SHP77 (cell line): ENCODE data around the gene PMAIP1.

ENCODE experiments used
- DNase-seq, 2 experiments: peaks; one replicate each; lab custom pipeline; 2025; lab: John Stamatoyannopoulos, UW

Gene PMAIP1

GRCh38 chr18:59912007-59912550 is 12.3 kb downstream of the PMAIP1 start:
- DNase-seq = no peak

GRCh38 chr18:59915606-59916005 is 15.8 kb downstream of the PMAIP1 start:
- DNase-seq = no peak

GRCh38 chr18:59916746-59917145 is 16.9 kb downstream of the PMAIP1 start:
- no peak for DNase-seq

GRCh38 chr18:59917422-59917821 is 17.6 kb downstream of the PMAIP1 start:
- peak in 1 of 2 experiments; percentile 19 for DNase-seq

GRCh38 chr18:59918320-59918755 is 18.5 kb downstream of the PMAIP1 start:
- DNase-seq = peak; percentile 92 to 97

GRCh38 chr18:59918997-59919396 is 19.2 kb downstream of the PMAIP1 start:
- peak; percentile 28 to 59 for DNase-seq

GRCh38 chr18:59921384-59921891 is 21.6 kb downstream of the PMAIP1 start:
- no peak for DNase-seq

GRCh38 chr18:59923539-59924196 is 23.9 kb downstream of the PMAIP1 start:
- DNase-seq = no peak

- no peak for DNase-seq
These were observed 26.3 kb downstream of the PMAIP1 start for GRCh38 chr18:59926131-59926530.

GRCh38 chr18:59927246-59927825 is 27.5 kb downstream of the PMAIP1 start:
- no peak for DNase-seq

GRCh38 chr18:59928201-59928600 is 28.4 kb downstream of the PMAIP1 start:
- DNase-seq = no peak

- DNase-seq = no peak
These were observed 30.0 kb downstream of the PMAIP1 start for GRCh38 chr18:59929621-59930295.

- DNase-seq = no peak
These were observed 32.6 kb downstream of the PMAIP1 start for GRCh38 chr18:59932401-59932800.

- no peak for DNase-seq
These were observed 38.9 kb downstream of the PMAIP1 start for GRCh38 chr18:59938676-59939075.

GRCh38 chr18:59939127-59939526 is 39.3 kb downstream of the PMAIP1 start:
- no peak for DNase-seq

GRCh38 chr18:59940068-59940467 is 40.3 kb downstream of the PMAIP1 start:
- DNase-seq = no peak

- no peak for DNase-seq
These were observed 41.5 kb downstream of the PMAIP1 start for GRCh38 chr18:59941331-59941730.

- DNase-seq = no peak
These were observed 42.8 kb downstream of the PMAIP1 start for GRCh38 chr18:59942601-59943000.

- no peak for DNase-seq
These were observed 45.7 kb downstream of the PMAIP1 start for GRCh38 chr18:59945544-59945943.

- DNase-seq = no peak
These were observed 50.6 kb downstream of the PMAIP1 start for GRCh38 chr18:59950215-59950944.

- no peak for DNase-seq
These were observed 51.8 kb downstream of the PMAIP1 start for GRCh38 chr18:59951591-59951990.
